Ovary (tissue), 9 donors: Measurements from ENCODE around the gene MKX. TPM values are rescaled to one million over a fixed set of nuclear protein-coding genes. Genes with fewer than 3 reads are reported as not detected.

Experiments used
- DNase-seq, 5 donors: peaks; one replicate each; pipeline ENCODE4 v3.0.0-alpha.2; 2019 to 2020
- H3K27ac ChIP-seq, 2 donors: fragments of 200-600 bp; one replicate each; pipeline versions ENCODE4 v1.5.1 to v1.8.0; 2019 to 2022
- H3K27me3 ChIP-seq: fragments of 200-600 bp; one replicate; pipeline ENCODE4 v1.8.0; 2022
- H3K36me3 ChIP-seq: fragments of 200-600 bp; sonication (generic); one replicate; pipeline ENCODE4 v1.5.1; 2019
- H3K4me1 ChIP-seq: one replicate; pipeline ENCODE4 v1.8.1; 2013; ENCODE audit warnings: mild to moderate bottlenecking, moderate library complexity; ENCODE audit not compliant: insufficient read depth
- H3K4me3 ChIP-seq: fragments of 200-600 bp; sonication (generic); one replicate; pipeline ENCODE4 v1.5.1; 2017
- H3K9me3 ChIP-seq, 2 donors: fragments of 200-600 bp in 1 of 2; sonication (generic) in 1 of 2; one replicate each; pipeline versions ENCODE4 v1.5.1 to v1.8.1; 2013 to 2019; ENCODE audit warnings: mild to moderate bottlenecking in 1 of 2, moderate library complexity in 1 of 2
- CTCF ChIP-seq, 3 donors: fragments of 450-650 bp in 2 of 3; fragments of 200-600 bp in 1 of 3; IDR thresholded peaks; one replicate each; pipeline versions ENCODE4 v1.5.1 to v1.8.0; 2016 to 2022; ENCODE audit warnings: antibody characterized with exemption in 3 of 3, mild to moderate bottlenecking in 1 of 3
- EP300 ChIP-seq: sonication (generic); formaldehyde crosslinking; IDR thresholded peaks from one replicate; pipeline ENCODE4 v1.6.1; 2017; ENCODE audit warnings: antibody characterized with exemption
- POLR2A ChIP-seq: fragments of 450-650 bp; IDR thresholded peaks from one replicate; pipeline ENCODE4 v1.6.1; 2017; ENCODE audit warnings: antibody characterized with exemption, mild to moderate bottlenecking, moderate library complexity
- WGBS, 3 donors: extraction: QIAGEN DNeasy Blood & Tissue Kit in 1 of 3; methylation state at CpG; one replicate each; pipeline versions ENCODE4 v1.1.5 to v1.1.7; 2013 to 2017; 5-methylcytosine and 5-hydroxymethylcytosine counted together
- intact Hi-C, 4 donors: fragments of 100-400 bp; cut with DNase I; formaldehyde crosslinking; loops; one replicate each; pipeline versions ENCODE4 v1.11.0 to v1.15.1; 2022 to 2023
- polyA plus RNA-seq, 2 donors: library from polyadenylated mRNA; stranded (reverse); fragments of 200-250 nt in 1 of 2; fragments of 350-450 nt in 1 of 2; fragmentation: Illumina TruSeq in 1 of 2; extraction: RNeasy Lipid Tissue Mini Kit (QIAGEN cat#74804) in 1 of 2; gene quantifications; one replicate each; pipeline ENCODE4 v1.2.3, GENCODE V29; 2013 to 2014
- total RNA-seq, 7 donors: library from RNA; depleted of rRNA in 2 of 7; stranded (reverse); fragments of >200 nt in 2 of 7; fragmentation: NEBNext Ultra II Directional in 3 of 7; extraction: Animal tissue kit (Norgen Biotek cat#: 25700) in 3 of 7; gene quantifications; one replicate each; pipeline versions ENCODE4 v1.1.0 to v1.2.4, GENCODE V29; 2016 to 2023
- donor health status: DM: no; HTN: no; CAD: no; lungs with moderate emphysema.
- donor health status: DM: no; HTN: no; CAD: no.
- donor health status: Bipolar disorder and iron deficiency.
- donor health status: DM: yes; HTN: yes; CAD: no.
- donor health status: DM: no; HTN: no; CAD: no.
- donor health status: DM: yes; HTN: yes; CAD: no.

MKX gene
- total and polyA plus RNA-seq, 9 donors = 7.4 to 39.7 (median 17.2) TPM

GRCh38 chr10:27661514-27662286 lies 83.9 kb downstream of the MKX start:
- TF ChIP-seq POLR2A (no peak), CTCF (IDR thresholded peaks at IDR 0.05) (no peak), EP300 (no peak)
- Histone ChIP-seq H3K36me3 (no peaks in the 10 kb centered on the region), H3K4me3 (no peak overlapping the region), H3K27me3 (no peaks in the 10 kb centered on the region), H3K27ac (no peak overlapping the region), H3K9me3 (no peaks in the 10 kb centered on the region), H3K4me1 (no peaks in the 10 kb centered on the region)
- 78 to 85% (median 81%) methylated on average over 3 of the region's 3 CpGs for WGBS, 3 donors
- no peak for DNase-seq
- intact Hi-C loops = no loop called here

- TF ChIP-seq POLR2A (no peak), EP300 (no peak), CTCF (IDR thresholded peaks at IDR 0.05) (no peak)
- Histone ChIP-seq H3K36me3 (no peaks in the 10 kb centered on the region), H3K27ac (no peak overlapping the region), H3K27me3 (no peaks in the 10 kb centered on the region), H3K9me3 (no peaks in the 10 kb centered on the region), H3K4me3 (no peak overlapping the region), H3K4me1 (no peaks in the 10 kb centered on the region)
- WGBS, 3 donors = 35 to 55% (median 38%) methylated on average over 4 of the region's 4 CpGs
- intact Hi-C loops = no loop called here
- DNase-seq = peak in 1 of 5 donors; percentile 33
Observed at GRCh38 chr10:27660711-27661110, 84.9 kb downstream of the MKX start.

- H3K4me3 ChIP-seq = no peak overlapping the region
- H3K27me3 ChIP-seq = no peaks in the 10 kb centered on the region
- H3K27ac ChIP-seq = no peak overlapping the region
- no peaks in the 10 kb centered on the region for H3K9me3 ChIP-seq
- intact Hi-C loops = no loop called here
- no peak for DNase-seq
- no peaks in the 10 kb centered on the region for H3K36me3 ChIP-seq
- H3K4me1 ChIP-seq = no peaks in the 10 kb centered on the region
- 73 to 81% (median 78%) methylated on average over 11 of the region's 11 CpGs for WGBS, 3 donors
- TF ChIP-seq CTCF (IDR thresholded peaks at IDR 0.05) = no peak
- TF ChIP-seq POLR2A = no peak
- no peak for TF ChIP-seq EP300
Observed at GRCh38 chr10:27660268-27660667, 85.4 kb downstream of the MKX start.

- no peaks in the 10 kb centered on the region for H3K36me3 ChIP-seq
- intact Hi-C loops = no loop called here
- no peak overlapping the region for H3K4me3 ChIP-seq
- H3K27ac ChIP-seq = no peak overlapping the region
- H3K9me3 ChIP-seq = no peaks in the 10 kb centered on the region
- DNase-seq = no peak
- WGBS, 3 donors = 73 to 77% (median 75%) methylated on average over 6 of the region's 6 CpGs
- H3K4me1 ChIP-seq = no peaks in the 10 kb centered on the region
- TF ChIP-seq POLR2A (no peak), EP300 (no peak), CTCF (IDR thresholded peaks at IDR 0.05) (no peak)
- no peaks in the 10 kb centered on the region for H3K27me3 ChIP-seq
Observed at GRCh38 chr10:27659786-27660185, 85.8 kb downstream of the MKX start.
